Ishikawa (cell line): Measurements from ENCODE around the gene FIS1.

ENCODE experiments used
- EP300 ChIP-seq: IDR thresholded peaks from 2 replicates; pipeline ENCODE4 v1.6.1; 2012; ENCODE audit warnings: borderline replicate concordance
- FOXM1 ChIP-seq: IDR thresholded peaks from 2 replicates; pipeline ENCODE4 v1.6.1; 2012; ENCODE audit warnings: low read depth, borderline replicate concordance
- RAD21 ChIP-seq: IDR thresholded peaks from 2 replicates; pipeline ENCODE4 v1.6.1; 2012; ENCODE audit warnings: low read depth

- TF ChIP-seq RAD21: no peak
- TF ChIP-seq FOXM1: no peak
- no peak for TF ChIP-seq EP300
These were observed 36.1 kb downstream of the FIS1 start for GRCh38 chr7:101208794-101209193.
